ENCODE measurements around the gene METRNL.

The METRNL gene

DNA sequence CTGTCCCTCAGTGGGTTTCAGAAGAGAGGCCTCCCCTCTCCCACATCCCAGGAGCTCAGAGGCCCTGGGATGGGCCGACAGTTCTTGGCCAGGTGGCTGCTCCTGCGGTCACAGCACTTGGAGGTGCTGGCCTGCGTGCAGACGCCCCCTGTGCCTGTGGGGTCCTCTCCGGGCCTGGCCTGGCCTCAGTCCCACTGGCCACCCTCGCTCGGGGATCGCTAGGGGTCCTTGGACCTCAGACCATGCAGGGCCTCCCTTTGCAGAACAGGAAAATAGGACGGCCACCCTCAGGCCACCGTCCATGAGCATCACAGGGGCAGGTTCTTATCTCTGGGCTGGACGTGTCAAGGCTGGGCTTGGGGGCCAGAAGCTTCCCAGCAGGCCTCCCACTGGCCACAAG, 30.0 kb downstream of the METRNL start:
- TF ChIP-seq, protein P1, sequence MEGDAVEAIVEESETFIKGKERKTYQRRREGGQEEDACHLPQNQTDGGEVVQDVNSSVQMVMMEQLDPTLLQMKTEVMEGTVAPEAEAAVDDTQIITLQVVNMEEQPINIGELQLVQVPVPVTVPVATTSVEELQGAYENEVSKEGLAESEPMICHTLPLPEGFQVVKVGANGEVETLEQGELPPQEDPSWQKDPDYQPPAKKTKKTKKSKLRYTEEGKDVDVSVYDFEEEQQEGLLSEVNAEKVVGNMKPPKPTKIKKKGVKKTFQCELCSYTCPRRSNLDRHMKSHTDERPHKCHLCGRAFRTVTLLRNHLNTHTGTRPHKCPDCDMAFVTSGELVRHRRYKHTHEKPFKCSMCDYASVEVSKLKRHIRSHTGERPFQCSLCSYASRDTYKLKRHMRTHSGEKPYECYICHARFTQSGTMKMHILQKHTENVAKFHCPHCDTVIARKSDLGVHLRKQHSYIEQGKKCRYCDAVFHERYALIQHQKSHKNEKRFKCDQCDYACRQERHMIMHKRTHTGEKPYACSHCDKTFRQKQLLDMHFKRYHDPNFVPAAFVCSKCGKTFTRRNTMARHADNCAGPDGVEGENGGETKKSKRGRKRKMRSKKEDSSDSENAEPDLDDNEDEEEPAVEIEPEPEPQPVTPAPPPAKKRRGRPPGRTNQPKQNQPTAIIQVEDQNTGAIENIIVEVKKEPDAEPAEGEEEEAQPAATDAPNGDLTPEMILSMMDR (IDR thresholded peaks at IDR 0.05; ENCODE audit: low read depth, low read length), result no peak
- no peak for TF ChIP-seq EZH2phosphoT487 (IDR thresholded peaks at IDR 0.05; ENCODE audit: low read depth)
- no peak overlapping the region for H3K4me3 ChIP-seq (ENCODE audit: low read length)
- H3K4me1 ChIP-seq (ENCODE audit: low read length), result no peaks in the 10 kb centered on the region
- no peak overlapping the region for H3K4me2 ChIP-seq (ENCODE audit: low read length)
- no peaks in the 10 kb centered on the region for H3K36me3 ChIP-seq (replicated peaks; ENCODE audit: low read depth, low read length)
- peaks cover 4% of the 10 kb centered on the region; the same call in 1 of the 2 replicates for H3K27me3 ChIP-seq (ENCODE audit: low read depth, low read length)
- no peaks in the 10 kb centered on the region for H4K20me1 ChIP-seq (ENCODE audit: insufficient read depth, low read length)
- H3K9me3 ChIP-seq (ENCODE audit: insufficient read depth, low read length), result no peaks in the 10 kb centered on the region
- no peak overlapping the region for H2AFZ ChIP-seq (ENCODE audit: low read depth, low read length)
- H3K9ac ChIP-seq (ENCODE audit: low read length), result no peak overlapping the region
- no peak overlapping the region for H3K27ac ChIP-seq (ENCODE audit: low read length)
- no peaks in the 10 kb centered on the region for H3K79me2 ChIP-seq (ENCODE audit: low read length)

DNA sequence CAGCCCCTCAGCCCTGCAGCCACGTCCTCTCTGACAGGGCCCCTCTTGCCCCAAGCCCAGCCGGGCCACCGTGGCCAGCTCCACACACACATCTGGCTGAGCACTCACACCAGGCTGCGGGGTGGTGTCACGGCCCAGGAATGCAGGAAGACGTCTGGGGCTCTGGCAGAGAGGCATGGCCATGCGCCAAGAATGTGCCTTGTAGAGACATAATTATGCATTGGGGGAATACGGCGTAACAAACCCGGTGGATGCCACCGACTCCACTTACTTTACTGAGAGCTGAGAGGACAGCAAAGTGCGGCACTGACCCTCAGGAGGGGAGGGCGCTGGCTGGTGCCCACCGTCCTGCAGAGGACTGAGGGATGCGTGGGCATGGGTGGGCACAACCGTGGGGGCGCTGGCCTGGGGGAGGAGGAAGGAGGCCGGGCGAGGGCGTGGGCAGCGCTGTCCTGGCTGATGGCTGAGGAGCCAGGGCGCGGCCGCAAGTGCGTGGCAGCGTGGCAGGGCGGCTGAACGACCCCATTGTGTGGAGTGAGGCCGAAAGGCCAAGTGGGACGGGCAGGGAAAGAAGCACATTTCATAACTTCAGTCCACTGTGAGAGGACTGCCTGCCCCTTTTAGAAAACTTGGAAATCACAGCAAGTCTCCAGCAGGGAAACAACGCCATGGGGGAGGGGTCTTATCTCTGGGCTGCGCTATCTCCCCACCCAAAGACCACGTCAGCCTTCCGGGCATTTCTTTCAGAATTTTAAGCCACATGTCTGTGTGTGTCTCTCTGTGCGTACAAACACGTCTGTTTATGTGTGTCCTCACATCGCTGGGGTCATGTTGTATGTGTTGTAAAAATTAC, 30.6 kb downstream of the METRNL start:
- TF ChIP-seq, protein P1 (IDR thresholded peaks at IDR 0.05; ENCODE audit: low read depth, low read length), result no peak
- TF ChIP-seq EZH2phosphoT487 (IDR thresholded peaks at IDR 0.05; ENCODE audit: low read depth), result no peak
- no peak overlapping the region for H3K27ac ChIP-seq (ENCODE audit: low read length)
- H2AFZ ChIP-seq (ENCODE audit: low read depth, low read length), result no peak overlapping the region
- H3K4me3 ChIP-seq (ENCODE audit: low read length), result no peak overlapping the region
- no peak overlapping the region for H3K9ac ChIP-seq (ENCODE audit: low read length)
- no peaks in the 10 kb centered on the region for H3K9me3 ChIP-seq (ENCODE audit: insufficient read depth, low read length)
- H3K79me2 ChIP-seq (ENCODE audit: low read length), result no peaks in the 10 kb centered on the region
- no peaks in the 10 kb centered on the region for H4K20me1 ChIP-seq (ENCODE audit: insufficient read depth, low read length)
- no peaks in the 10 kb centered on the region for H3K36me3 ChIP-seq (replicated peaks; ENCODE audit: low read depth, low read length)
- H3K4me1 ChIP-seq (ENCODE audit: low read length), result no peaks in the 10 kb centered on the region
- H3K4me2 ChIP-seq (ENCODE audit: low read length), result no peak overlapping the region
- H3K27me3 ChIP-seq (ENCODE audit: low read depth, low read length), result peaks cover 4% of the 10 kb centered on the region; the same call in 1 of the 2 replicates

DNA sequence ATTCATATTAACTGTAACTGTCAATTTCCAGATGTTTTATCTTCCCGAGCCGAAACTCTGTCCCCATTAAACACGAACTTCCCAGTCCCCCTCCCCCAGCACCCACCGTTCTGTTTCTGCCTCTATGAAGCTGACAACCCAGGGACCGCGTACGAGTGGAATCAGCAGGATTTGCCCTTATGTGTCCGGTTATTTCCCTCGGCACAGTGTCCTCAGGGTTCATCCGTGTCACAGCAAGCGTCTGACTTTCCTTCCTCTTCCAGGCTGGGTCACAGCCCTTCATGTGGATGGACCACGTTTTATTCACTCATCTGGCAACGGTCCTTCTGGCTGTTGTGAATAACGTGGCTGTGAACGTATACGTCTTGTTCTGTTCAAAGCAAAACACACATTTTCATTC, 31.3 kb downstream of the METRNL start:
- no peak overlapping the region for H3K27ac ChIP-seq (ENCODE audit: low read length)
- no peaks in the 10 kb centered on the region for H3K36me3 ChIP-seq (replicated peaks; ENCODE audit: low read depth, low read length)
- H3K4me2 ChIP-seq (ENCODE audit: low read length), result no peak overlapping the region
- H4K20me1 ChIP-seq (ENCODE audit: insufficient read depth, low read length), result no peaks in the 10 kb centered on the region
- H3K27me3 ChIP-seq (ENCODE audit: low read depth, low read length), result peaks cover 4% of the 10 kb centered on the region; the same call in 1 of the 2 replicates
- no peak overlapping the region for H2AFZ ChIP-seq (ENCODE audit: low read depth, low read length)
- no peak overlapping the region for H3K9ac ChIP-seq (ENCODE audit: low read length)
- H3K79me2 ChIP-seq (ENCODE audit: low read length), result no peaks in the 10 kb centered on the region
- no peak overlapping the region for H3K4me3 ChIP-seq (ENCODE audit: low read length)
- TF ChIP-seq EZH2phosphoT487 (IDR thresholded peaks at IDR 0.05; ENCODE audit: low read depth), result no peak
- TF ChIP-seq, protein P1 (IDR thresholded peaks at IDR 0.05; ENCODE audit: low read depth, low read length), result no peak
- H3K4me1 ChIP-seq (ENCODE audit: low read length), result no peaks in the 10 kb centered on the region
- no peaks in the 10 kb centered on the region for H3K9me3 ChIP-seq (ENCODE audit: insufficient read depth, low read length)

DNA sequence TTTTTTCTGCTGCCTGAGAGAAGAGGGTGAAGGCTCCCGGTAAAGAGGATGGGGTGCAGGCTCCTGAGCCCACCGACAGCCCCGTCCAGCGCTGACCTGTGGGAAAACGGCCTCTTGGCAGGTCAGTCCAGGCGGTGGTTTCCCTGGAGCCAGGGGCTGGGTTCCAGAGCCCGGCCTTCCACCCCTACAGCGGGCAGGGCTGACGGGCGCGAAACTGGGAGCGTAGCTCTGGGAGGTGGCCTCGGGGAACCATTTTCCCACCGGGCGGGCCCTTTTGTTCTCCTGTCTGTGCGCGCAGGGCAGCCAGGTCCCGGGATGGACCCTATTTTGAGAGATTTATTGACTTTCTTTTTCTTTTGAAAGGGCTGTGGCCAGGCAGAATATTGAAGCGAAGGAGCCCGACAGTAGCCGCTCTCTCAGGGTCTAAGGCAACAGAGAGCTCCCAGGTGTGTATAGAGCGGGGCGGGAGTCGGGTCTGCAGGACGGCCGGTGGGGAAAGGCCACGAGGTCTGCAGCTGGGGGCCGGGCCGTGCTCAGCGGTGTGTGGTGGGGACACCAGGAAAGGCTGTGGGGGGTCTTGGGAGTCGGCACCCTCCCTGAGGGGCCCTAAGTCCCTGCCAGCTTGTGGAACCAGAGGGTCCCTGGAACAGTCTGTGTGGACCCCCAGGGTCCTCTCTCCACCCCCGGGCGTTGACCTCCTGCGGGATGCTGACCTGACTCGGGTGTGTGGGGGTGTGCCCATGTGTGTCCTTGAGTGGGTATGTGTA, 32.3 kb downstream of the METRNL start:
- H3K36me3 ChIP-seq (replicated peaks; ENCODE audit: low read depth, low read length), result no peaks in the 10 kb centered on the region
- TF ChIP-seq EZH2phosphoT487 (IDR thresholded peaks at IDR 0.05; ENCODE audit: low read depth), result no peak
- TF ChIP-seq, protein P1 (IDR thresholded peaks at IDR 0.05; ENCODE audit: low read depth, low read length), result no peak
- H4K20me1 ChIP-seq (ENCODE audit: insufficient read depth, low read length), result no peaks in the 10 kb centered on the region
- no peaks in the 10 kb centered on the region for H3K9me3 ChIP-seq (ENCODE audit: insufficient read depth, low read length)
- H3K79me2 ChIP-seq (ENCODE audit: low read length), result no peaks in the 10 kb centered on the region
- no peak overlapping the region for H3K9ac ChIP-seq (ENCODE audit: low read length)
- no peak overlapping the region for H3K4me2 ChIP-seq (ENCODE audit: low read length)
- no peak overlapping the region for H2AFZ ChIP-seq (ENCODE audit: low read depth, low read length)
- no peak overlapping the region for H3K27ac ChIP-seq (ENCODE audit: low read length)
- no peaks in the 10 kb centered on the region for H3K4me1 ChIP-seq (ENCODE audit: low read length)
- H3K4me3 ChIP-seq (ENCODE audit: low read length), result no peak overlapping the region
- H3K27me3 ChIP-seq (ENCODE audit: low read depth, low read length), result peaks cover 7% of the 10 kb centered on the region; the same call in 1 of the 2 replicates
